ENCODE results near the gene SERBP1.

Gene SERBP1

GRCh38 chr1:67468066-67468718 is 38.0 kb upstream of the SERBP1 start:
- in situ Hi-C loops (cut with HindIII; ENCODE audit: low sequenced_read_pairs): no loop called here
- H3K4me3 ChIP-seq (ENCODE audit: low read depth, low read length): no peak overlapping the region
- no peak for DNase-seq (ENCODE audit: low read depth, low spot score)
- TF ChIP-seq CTCF (IDR thresholded peaks at IDR 0.05; ENCODE audit: low read depth, low read length): no peak

- no peak for DNase-seq (ENCODE audit: low read depth, low spot score)
- no peak for TF ChIP-seq CTCF (IDR thresholded peaks at IDR 0.05; ENCODE audit: low read depth, low read length)
- no peak overlapping the region for H3K4me3 ChIP-seq (ENCODE audit: low read depth, low read length)
- in situ Hi-C loops (cut with HindIII; ENCODE audit: low sequenced_read_pairs): no loop called here
Observed at GRCh38 chr1:67465375-67465774, 35.2 kb upstream of the SERBP1 start.

- in situ Hi-C loops (cut with HindIII; ENCODE audit: low sequenced_read_pairs): no loop called here
- DNase-seq (ENCODE audit: low read depth, low spot score): no peak
- no peak overlapping the region for H3K4me3 ChIP-seq (ENCODE audit: low read depth, low read length)
- no peak for TF ChIP-seq CTCF (IDR thresholded peaks at IDR 0.05; ENCODE audit: low read depth, low read length)
Observed at GRCh38 chr1:67464746-67465145, 34.5 kb upstream of the SERBP1 start.

GRCh38 chr1:67464058-67464457 is 33.9 kb upstream of the SERBP1 start:
- no peak overlapping the region for H3K4me3 ChIP-seq (ENCODE audit: low read depth, low read length)
- in situ Hi-C loops (cut with HindIII; ENCODE audit: low sequenced_read_pairs): no loop called here
- no peak for DNase-seq (ENCODE audit: low read depth, low spot score)
- no peak for TF ChIP-seq CTCF (IDR thresholded peaks at IDR 0.05; ENCODE audit: low read depth, low read length)

- DNase-seq (ENCODE audit: low read depth, low spot score): peak; percentile 19
- in situ Hi-C loops (cut with HindIII; ENCODE audit: low sequenced_read_pairs): no loop called here
- H3K4me3 ChIP-seq (ENCODE audit: low read depth, low read length): no peak overlapping the region
- no peak for TF ChIP-seq CTCF (IDR thresholded peaks at IDR 0.05; ENCODE audit: low read depth, low read length)
Observed at GRCh38 chr1:67463298-67463955, 33.2 kb upstream of the SERBP1 start.

- in situ Hi-C loops (cut with HindIII; ENCODE audit: low sequenced_read_pairs): no loop called here
- no peak for TF ChIP-seq CTCF (IDR thresholded peaks at IDR 0.05; ENCODE audit: low read depth, low read length)
- DNase-seq (ENCODE audit: low read depth, low spot score): no peak
- H3K4me3 ChIP-seq (ENCODE audit: low read depth, low read length): no peak overlapping the region
Observed at GRCh38 chr1:67460676-67461500, 30.7 kb upstream of the SERBP1 start.
